8988T (cell line): ENCODE data around the gene VASP.

Experiments
- DNase-seq: peaks from one replicate; pipeline ENCODE4 v3.0.0; 2011

VASP gene

DNA sequence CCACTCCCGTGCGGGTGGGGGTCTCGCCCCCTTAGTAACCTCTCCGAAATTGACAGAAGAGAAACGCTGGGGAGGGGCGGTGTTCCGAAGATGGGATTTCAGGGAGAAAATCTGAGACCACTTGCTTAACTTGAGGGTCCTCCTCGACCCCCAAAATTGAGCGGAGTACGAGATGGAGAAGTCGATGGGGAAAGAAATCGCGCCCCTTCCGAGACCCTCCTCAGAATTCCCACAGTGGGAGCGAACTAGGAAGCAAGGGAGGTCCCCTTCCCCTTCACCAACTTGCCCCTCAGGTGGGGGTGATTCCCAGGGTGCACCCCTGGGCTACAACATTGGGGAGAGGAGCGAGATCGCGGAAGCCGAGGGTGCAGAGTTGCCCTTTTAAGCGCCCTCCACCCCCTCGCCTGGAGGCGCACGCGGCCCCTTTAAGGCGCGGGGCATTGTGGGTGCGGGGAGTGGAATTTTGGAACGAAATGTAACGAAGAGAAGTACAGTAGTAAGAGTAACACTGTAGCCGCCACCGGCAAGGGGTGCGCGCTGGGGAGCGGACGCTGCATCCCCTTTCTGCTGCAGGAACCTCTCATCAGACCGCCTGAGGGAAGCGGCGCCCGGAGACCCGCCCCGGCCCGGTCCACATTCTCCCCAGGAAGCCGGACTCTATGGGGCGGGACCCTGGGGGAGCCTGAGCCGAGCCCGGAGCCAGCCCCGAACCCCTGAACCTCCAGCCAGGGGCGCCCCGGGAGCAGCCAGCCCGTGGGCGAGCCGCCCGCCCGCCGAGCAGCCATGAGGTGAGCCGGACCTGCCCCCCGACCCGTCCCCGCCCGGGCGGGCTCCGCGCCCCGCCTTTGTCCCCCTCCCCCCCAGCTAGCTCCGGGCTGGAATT lies at the start of gene VASP:
Gene VASP, plus strand, starts transcription at position 491 of the 883 bp plus-strand sequence. Its CDS starts 293 bp downstream, at position 784.
- DNase-seq, result peak; percentile 71

DNA sequence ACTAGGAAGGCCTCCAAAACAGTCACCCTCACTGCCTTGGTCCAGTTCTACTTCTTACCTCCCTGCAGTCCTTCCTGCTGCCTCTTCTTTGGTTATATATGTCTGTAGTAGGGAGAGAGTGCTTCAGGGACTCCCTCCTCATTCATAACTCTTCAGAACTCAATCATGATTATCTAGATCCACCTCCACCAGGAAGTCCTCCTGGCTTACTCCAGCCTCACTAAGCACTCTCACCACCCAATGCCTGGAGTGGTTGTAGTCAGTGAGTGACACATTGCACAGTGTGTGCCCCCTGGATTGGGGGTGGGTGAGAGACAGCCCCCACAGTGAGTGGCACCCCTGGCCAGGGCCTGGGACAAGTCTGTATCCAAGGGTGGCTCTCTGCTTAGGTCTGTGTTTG lies 49.5 kb upstream of the VASP start:
- DNase-seq, result no peak

DNA sequence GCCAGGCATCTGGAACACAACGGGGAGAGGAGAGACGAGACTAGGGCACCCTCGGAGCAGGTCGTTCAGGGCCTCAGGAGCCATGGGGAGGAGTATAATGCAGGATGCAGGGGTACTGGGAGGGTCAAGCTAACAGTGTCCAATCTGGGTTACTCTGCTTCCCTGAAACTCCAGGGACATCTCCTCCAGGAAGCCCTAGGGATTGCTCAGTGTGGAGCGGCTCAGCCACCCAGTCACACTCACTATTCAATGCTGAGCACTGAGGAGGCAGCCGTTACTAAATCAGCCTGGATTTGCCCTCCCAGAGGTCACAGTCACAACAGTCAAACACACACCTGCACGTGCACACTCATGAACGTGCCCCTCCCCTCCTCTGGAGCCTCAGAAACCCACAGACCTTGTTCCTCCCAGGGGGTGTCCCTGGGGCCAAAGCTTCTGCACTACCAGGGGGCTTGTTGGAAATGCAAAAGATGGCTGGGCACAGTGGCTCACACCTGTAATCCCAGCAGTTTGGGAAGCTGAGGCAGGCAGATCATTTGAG lies 46.4 kb upstream of the VASP start:
- no peak for DNase-seq

DNA sequence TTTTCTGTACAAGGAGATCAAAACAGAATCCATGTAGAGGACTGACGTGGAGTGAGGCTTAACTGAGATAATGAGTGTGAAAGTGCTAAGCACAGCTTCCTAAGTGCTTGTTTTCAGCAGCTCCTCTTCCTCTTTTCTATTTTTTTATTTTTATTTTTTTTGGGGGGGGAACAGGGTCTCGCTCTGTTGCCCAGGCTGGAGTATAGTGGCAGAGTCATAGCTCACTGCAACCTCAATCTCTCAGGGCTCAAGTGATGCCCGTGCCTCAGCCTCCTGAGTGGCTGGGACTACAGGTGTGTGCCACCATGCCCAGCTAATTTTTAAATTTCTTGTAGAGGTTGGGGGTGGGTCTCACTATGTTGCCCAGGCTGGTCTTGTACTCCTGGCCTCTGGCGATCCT lies 45.1 kb upstream of the VASP start:
- no peak for DNase-seq

DNA sequence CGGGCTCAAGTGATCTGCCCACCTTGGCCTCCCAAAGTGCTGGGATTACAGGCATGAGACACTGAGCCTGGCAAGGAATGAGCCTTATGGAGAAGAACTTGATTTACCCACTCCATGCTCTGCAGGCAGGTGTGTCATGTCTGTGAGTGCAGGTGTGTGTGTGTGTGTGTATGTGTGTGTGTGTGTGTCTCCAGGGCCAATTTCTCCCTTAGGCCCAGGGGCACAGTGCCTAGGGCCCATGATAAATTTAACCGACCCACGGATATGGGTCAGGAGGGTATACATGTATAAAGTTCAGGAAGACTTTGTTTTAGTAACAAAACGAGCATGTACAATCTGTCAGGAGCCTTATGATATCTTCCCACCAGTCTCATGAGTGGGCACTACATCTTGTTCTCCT lies 44.0 kb upstream of the VASP start:
- DNase-seq, result no peak

DNA sequence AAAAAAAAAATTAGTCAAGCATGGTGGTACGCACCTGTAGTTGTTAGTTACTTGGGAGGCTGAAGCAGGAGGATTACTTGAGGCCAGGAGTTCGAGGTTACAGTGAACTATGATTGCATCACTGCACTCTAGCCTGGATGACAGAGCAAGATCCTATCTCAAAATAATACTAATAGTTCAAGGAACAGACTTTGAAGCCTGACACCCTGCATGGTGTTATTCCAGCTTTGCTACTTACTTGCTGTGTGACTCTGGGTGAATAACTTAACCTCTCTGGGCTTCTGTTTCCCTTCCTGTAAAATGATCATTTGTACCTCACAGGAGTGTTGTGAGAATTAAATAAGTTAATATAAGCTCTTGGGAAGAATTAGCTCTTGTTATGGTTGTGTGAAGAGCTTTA lies 43.0 kb upstream of the VASP start:
- DNase-seq, result no peak

DNA sequence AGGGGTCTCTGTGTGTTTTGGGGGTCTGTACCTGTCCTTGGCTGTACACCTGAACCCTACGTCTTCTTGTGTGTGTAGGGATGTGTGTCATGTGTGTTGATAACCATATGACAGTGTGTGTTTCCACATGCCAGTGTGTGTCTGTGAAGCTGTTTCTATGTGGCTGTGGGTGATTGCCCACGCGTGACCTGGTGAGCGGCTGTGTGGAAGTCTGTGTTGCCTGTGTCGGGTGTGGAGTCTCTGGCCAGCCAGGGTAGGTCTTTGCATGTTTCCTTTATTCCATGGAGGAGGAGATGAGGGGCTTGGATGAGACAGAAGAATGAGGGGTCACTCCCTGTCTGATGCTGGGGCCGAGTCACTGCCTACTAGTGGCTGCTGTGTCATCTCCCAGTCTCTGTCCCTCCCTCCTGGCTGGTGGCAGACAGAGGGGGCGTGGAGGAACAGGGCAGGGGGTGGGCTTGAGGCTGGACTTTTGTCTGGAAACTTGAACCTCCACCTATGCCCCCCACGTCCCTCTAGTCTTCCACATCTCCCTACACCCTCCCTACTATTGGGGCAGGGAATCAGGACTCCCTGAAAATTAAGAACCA lies 42.3 kb upstream of the VASP start:
- no peak for DNase-seq

DNA sequence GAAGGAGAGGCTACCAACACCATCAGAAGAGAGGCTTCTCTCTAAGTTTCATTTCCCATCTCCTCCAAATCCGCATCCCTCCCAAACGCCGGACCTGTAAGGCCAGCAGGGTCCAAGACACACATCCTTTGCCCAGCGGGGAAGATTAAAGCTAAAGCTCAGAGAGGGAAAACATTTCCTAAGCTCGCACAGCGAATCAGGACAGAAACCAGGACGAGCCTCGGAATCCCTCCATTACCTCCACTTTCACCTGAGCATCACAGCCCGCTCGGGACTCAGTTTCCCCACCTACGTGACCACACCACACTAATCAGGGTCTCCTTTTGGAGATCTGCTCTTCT lies 40.2 kb upstream of the VASP start:
- no peak for DNase-seq

DNA sequence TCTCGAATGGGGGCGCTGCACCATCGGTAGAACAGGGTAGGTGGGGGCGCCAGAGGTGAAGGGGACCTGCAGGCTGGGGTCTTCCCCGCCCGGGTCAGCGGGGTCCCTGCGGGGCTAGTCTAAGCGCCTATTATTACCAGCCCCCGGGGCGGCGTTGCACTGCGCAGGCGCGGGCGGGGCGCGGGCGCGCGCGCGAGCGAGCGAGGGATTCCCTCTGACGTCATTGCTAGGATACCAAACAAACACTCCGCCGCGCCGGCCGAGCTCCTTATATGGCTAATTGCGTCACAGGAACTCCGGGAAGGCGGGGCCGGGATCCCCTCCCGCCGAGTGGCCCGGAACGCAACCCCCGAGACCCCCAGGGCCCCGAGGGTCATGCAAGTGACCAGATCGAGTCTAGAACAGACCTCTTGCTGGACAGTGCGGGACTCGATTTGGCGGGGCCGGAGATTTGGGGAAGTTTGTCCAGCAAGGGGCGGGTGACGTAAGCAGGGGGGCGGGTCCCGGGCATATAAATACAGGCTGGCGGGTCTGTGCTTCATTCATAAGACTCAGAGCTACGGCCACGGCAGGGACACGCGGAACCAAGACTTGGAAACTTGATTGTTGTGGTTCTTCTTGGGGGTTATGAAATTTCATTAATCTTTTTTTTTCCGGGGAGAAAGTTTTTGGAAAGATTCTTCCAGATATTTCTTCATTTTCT lies 39.7 kb upstream of the VASP start, which contains the start of gene FOSB:
Gene FOSB, plus strand, starts transcription at position 541 of the 703 bp plus-strand sequence. CDS start 591 bp downstream, outside the sequence.
- peak; percentile 75 for DNase-seq

DNA sequence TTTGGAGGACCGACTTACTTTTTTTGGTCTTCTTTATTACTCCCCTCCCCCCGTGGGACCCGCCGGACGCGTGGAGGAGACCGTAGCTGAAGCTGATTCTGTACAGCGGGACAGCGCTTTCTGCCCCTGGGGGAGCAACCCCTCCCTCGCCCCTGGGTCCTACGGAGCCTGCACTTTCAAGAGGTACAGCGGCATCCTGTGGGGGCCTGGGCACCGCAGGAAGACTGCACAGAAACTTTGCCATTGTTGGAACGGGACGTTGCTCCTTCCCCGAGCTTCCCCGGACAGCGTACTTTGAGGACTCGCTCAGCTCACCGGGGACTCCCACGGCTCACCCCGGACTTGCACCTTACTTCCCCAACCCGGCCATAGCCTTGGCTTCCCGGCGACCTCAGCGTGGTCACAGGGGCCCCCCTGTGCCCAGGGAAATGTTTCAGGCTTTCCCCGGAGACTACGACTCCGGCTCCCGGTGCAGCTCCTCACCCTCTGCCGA lies 39.1 kb upstream of the VASP start:
- DNase-seq, result no peak

DNA sequence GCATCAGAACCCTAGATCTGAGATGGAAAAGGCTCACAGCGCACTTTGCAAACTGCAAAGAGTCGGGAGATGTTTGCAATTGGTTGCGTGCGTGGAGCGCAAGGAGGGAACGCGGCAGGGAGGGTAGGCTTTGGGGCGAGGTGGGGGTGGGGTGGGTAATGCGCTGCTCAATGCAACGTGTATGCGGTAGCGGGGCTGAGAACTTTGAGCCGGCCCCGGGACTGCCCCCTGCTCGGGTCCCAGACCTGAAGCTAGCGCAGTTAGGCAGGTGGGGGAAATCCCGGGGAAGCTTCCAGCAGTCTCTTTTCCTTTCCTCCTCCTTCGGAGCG lies 38.5 kb upstream of the VASP start:
- no peak for DNase-seq

DNA sequence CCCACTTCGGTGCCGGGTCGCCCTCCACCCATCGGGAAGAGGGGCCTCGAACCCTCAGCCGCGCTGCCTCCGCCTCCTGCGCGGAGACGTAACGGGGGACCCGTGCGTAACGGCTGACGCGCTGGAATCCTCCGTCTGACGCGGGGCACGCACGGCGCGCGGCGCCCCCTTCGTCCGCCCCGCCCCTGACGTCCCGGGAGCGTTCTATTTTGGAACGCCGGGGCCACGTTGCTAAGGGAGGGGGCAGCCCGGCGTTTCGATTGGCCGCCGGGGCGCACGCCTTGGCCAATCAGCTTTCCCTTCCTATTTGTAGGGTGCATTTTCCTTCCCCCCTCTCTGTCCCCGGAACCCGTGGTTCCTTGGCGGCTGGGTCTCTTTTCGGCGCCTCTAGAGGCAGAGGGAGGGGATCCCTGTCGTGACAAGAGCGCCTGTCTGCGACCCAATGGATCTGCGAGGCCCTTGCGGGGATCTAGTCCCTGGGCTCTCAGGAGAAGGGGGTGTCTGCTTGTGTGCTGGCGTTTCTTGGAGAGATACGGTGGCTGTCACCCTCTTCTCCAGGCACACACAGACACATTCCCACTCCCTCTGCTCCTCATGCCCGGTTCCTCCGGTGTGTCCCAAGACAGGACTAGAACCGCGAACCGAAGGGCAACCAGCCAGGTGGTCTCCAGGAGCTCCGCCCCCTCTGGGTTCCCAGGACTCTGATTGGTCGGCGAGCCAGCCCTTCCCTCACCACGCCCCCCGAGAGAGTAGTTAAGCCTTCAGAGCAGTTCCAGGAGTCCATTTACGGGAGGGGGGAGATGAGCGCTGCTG lies 37.9 kb upstream of the VASP start:
- DNase-seq, result peak; percentile 81

DNA sequence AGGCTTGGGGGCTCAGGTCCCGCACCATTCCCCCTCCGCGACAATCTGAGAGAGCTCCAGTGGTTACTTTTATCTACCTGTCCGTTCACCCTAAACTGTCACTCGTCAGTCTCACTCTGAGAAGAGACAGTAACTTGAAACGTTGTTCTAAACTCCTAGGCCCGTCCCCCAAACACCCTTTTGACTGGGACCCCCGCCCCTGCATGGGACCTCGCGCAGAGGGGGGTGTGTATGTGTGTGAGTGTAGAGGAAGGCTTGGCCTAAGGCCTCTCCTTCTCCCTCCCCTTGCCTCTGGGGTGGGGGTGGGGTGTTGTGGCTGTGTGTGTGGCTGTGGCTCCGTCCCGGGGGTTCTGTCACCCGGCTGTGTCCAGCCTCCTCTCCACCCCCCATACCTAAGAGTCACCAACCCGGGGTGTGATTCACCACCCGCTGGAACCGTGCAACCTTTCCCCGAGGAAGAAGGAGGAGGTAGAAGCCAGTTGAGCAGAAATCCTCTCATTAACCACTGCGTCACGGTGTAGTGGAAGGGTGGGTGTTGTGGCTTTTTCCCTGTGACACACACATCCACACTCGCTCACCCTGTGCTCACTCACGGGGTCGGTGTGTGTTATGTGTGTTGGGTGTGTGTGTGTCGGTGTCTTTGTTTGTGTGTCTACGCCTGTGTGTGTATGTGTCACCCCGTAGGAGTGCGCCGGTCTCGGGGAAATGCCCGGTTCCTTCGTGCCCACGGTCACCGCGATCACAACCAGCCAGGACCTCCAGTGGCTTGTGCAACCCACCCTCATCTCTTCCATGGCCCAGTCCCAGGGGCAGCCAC lies 37.1 kb upstream of the VASP start:
- DNase-seq, result no peak

DNA sequence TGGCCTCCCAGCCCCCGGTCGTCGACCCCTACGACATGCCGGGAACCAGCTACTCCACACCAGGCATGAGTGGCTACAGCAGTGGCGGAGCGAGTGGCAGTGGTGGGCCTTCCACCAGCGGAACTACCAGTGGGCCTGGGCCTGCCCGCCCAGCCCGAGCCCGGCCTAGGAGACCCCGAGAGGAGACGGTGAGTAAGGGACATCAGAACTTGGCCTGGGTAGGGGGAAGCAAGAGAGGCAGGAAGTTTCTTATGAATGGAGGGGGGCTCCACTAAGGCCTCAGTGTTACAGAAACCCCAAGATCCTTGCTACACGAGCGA lies 36.6 kb upstream of the VASP start:
- no peak for DNase-seq

DNA sequence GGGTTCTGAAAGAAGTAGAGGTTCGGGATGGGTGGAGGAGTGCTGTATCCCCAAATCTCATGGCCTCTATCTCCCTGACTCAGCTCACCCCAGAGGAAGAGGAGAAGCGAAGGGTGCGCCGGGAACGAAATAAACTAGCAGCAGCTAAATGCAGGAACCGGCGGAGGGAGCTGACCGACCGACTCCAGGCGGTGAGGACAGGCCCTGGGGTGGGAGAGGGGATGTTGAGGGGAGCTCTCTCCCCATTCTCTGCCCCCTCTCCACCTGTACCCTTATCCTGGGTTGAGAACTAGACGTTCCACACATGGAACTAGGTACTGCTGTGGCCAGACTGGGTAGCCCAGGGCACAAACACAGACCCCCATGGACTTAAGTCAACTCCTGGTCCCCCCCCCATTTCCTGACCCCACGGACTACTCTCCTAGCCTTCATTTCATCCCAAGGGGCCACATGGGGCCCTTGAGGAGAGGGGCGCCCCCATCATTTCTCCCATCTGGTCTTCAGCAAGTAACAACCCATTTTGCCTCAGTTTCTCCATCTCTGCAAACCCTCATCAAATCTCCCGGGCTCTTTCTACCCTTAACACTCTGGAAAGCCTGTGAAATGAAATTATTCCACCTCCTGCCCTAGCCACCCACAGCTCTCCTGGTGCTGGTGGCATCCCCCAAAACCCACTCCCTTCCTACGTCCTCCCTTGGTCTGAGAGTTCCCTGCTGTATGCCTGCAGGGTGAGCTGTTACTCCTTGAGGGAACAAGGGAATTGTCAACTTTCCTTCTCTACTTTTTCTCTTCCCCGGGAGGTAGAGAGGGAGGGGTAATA lies 36.0 kb upstream of the VASP start:
- no peak for DNase-seq

DNA sequence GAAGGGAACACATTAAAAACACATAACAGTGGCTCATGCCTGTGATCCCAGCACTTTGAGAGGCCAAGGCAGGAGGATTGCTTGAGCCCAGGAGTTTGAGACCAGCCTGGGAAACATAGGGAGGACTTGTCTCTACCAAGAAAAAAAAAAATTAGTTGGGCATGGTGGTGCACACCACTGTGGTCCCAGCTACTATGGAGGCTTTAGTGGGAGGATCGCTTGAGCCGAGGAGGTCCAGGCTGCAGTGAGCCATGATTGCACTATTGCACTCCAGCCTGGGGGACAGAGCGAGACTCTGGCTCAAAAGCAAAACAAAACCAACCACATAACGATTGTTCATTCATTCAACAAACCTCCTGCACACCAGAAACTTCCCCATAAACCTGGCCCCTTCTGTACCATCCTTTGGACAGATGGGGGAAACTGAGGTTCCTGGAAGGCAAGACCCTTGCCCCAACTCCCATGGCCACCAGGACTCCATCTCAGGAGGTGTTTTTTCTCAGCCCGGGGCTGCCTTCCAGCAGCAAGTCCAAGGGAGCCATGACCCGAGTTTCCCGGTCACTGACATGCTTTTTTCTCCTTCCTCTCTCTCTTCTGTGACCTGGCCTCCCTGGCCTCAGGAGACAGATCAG lies 35.2 kb upstream of the VASP start:
- DNase-seq, result no peak

DNA sequence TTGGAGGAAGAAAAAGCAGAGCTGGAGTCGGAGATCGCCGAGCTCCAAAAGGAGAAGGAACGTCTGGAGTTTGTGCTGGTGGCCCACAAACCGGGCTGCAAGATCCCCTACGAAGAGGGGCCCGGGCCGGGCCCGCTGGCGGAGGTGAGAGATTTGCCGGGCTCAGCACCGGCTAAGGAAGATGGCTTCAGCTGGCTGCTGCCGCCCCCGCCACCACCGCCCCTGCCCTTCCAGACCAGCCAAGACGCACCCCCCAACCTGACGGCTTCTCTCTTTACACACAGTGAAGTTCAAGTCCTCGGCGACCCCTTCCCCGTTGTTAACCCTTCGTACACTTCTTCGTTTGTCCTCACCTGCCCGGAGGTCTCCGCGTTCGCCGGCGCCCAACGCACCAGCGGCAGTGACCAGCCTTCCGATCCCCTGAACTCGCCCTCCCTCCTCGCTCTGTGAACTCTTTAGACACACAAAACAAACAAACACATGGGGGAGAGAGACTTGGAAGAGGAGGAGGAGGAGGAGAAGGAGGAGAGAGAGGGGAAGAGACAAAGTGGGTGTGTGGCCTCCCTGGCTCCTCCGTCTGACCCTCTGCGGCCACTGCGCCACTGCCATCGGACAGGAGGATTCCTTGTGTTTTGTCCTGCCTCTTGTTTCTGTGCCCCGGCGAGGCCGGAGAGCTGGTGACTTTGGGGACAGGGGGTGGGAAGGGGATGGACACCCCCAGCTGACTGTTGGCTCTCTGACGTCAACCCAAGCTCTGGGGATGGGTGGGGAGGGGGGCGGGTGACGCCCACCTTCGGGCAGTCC lies 34.5 kb upstream of the VASP start:
- no peak for DNase-seq

DNA sequence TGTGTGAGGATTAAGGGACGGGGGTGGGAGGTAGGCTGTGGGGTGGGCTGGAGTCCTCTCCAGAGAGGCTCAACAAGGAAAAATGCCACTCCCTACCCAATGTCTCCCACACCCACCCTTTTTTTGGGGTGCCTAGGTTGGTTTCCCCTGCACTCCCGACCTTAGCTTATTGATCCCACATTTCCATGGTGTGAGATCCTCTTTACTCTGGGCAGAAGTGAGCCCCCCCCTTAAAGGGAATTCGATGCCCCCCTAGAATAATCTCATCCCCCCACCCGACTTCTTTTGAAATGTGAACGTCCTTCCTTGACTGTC lies 34.0 kb upstream of the VASP start:
- DNase-seq, result no peak

DNA sequence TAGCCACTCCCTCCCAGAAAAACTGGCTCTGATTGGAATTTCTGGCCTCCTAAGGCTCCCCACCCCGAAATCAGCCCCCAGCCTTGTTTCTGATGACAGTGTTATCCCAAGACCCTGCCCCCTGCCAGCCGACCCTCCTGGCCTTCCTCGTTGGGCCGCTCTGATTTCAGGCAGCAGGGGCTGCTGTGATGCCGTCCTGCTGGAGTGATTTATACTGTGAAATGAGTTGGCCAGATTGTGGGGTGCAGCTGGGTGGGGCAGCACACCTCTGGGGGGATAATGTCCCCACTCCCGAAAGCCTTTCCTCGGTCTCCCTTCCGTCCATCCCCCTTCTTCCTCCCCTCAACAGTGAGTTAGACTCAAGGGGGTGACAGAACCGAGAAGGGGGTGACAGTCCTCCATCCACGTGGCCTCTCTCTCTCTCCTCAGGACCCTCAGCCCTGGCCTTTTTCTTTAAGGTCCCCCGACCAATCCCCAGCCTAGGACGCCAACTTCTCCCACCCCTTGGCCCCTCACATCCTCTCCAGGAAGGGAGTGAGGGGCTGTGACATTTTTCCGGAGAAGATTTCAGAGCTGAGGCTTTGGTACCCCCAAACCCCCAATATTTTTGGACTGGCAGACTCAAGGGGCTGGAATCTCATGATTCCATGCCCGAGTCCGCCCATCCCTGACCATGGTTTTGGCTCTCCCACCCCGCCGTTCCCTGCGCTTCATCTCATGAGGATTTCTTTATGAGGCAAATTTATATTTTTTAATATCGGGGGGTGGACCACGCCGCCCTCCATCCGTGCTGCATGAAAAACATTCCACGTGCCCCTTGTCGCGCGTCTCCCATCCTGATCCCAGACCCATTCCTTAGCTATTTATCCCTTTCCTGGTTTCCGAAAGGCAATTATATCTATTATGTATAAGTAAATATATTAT lies 33.3 kb upstream of the VASP start:
- DNase-seq, result no peak
